ENCODE data around the gene NT5C.

NT5C gene

GRCh38 chr17:75124819-75125162 lies 6.8 kb downstream of the NT5C start:
- Histone ChIP-seq H3K27ac (no peak overlapping the region), H3K27me3 (ENCODE audit: insufficient read depth, low read depth, severe bottlenecking) (no peaks in the 10 kb centered on the region), H3K9me3 (ENCODE audit: severe bottlenecking) (no peaks in the 10 kb centered on the region), H3K4me3 (ENCODE audit: low read depth, low read length) (no peak overlapping the region), H3K36me3 (peaks cover 24% of the 10 kb centered on the region)
- no peak for TF ChIP-seq CTCF (IDR thresholded peaks at IDR 0.05; ENCODE audit: low read depth, low read length)
- no peak for DNase-seq

GRCh38 chr17:75124041-75124818 lies 7.3 kb downstream of the NT5C start:
- no peak for TF ChIP-seq CTCF (IDR thresholded peaks at IDR 0.05; ENCODE audit: low read depth, low read length)
- Histone ChIP-seq H3K36me3 (peaks cover 22% of the 10 kb centered on the region), H3K9me3 (ENCODE audit: severe bottlenecking) (no peaks in the 10 kb centered on the region), H3K27me3 (ENCODE audit: insufficient read depth, low read depth, severe bottlenecking) (no peaks in the 10 kb centered on the region), H3K4me3 (ENCODE audit: low read depth, low read length) (no peak overlapping the region), H3K27ac (no peak overlapping the region)
- DNase-seq = no peak

GRCh38 chr17:75118307-75118706 lies 13.2 kb downstream of the NT5C start:
- Histone ChIP-seq H3K36me3 (peaks cover 45% of the 10 kb centered on the region), H3K9me3 (ENCODE audit: severe bottlenecking) (no peaks in the 10 kb centered on the region), H3K27ac (no peak overlapping the region), H3K27me3 (ENCODE audit: insufficient read depth, low read depth, severe bottlenecking) (no peaks in the 10 kb centered on the region), H3K4me3 (ENCODE audit: low read depth, low read length) (no peak overlapping the region)
- no peak for TF ChIP-seq CTCF (IDR thresholded peaks at IDR 0.05; ENCODE audit: low read depth, low read length)
- no peak for DNase-seq

- no peaks in the 10 kb centered on the region for H3K9me3 ChIP-seq (ENCODE audit: severe bottlenecking)
- no peak overlapping the region for H3K4me3 ChIP-seq (ENCODE audit: low read depth, low read length)
- H3K27ac ChIP-seq = no peak overlapping the region
- no peaks in the 10 kb centered on the region for H3K27me3 ChIP-seq (ENCODE audit: insufficient read depth, low read depth, severe bottlenecking)
- peaks cover 48% of the 10 kb centered on the region for H3K36me3 ChIP-seq
- TF ChIP-seq CTCF (IDR thresholded peaks at IDR 0.05; ENCODE audit: low read depth, low read length) = no peak
- no peak for DNase-seq
These were observed 14.8 kb downstream of the NT5C start for GRCh38 chr17:75116737-75117136.

- Histone ChIP-seq H3K27me3 (ENCODE audit: insufficient read depth, low read depth, severe bottlenecking) (no peaks in the 10 kb centered on the region), H3K27ac (no peak overlapping the region), H3K4me3 (ENCODE audit: low read depth, low read length) (no peak overlapping the region), H3K9me3 (ENCODE audit: severe bottlenecking) (no peaks in the 10 kb centered on the region), H3K36me3 (peaks cover 40% of the 10 kb centered on the region)
- TF ChIP-seq CTCF (IDR thresholded peaks at IDR 0.05; ENCODE audit: low read depth, low read length) = no peak
- DNase-seq = no peak
These were observed 16.0 kb downstream of the NT5C start for GRCh38 chr17:75115555-75115954.
